HepG2 (cell line): ENCODE results near the gene COL5A1. TPM values are rescaled to one million over a fixed set of nuclear protein-coding genes. Genes with fewer than 3 reads are reported as not detected.

Source experiments
- ATAC-seq: fragments of 200-7000 bp; cut with Tn5 transposase; 3 replicates; pipeline ENCODE4 v1.9.1; 2020; ENCODE audit warnings: mild to moderate bottlenecking, moderate library complexity
- BruUV-seq: library from RNA; stranded (reverse); fragments of 400-500 nt; replicated peaks from 2 replicates; lab custom pipeline; 2021; lab: Mats Ljungman, UMichigan
- CTCF ChIA-PET: fragments of 300-600 bp; formaldehyde crosslinking; extraction: SDS; loops from one replicate; lab custom pipeline; 2021; ENCODE audit warnings: low total read pairs, inconsistent platforms, low intra/inter-chr PET ratio; lab: Yijun Ruan, JAX
- POLR2A ChIA-PET: fragments of 350-600 bp; sonication (Branson Sonifier 250); formaldehyde crosslinking; loops from one replicate; lab custom pipeline; 2020; ENCODE audit warnings: antibody characterized with exemption, inconsistent platforms; lab: Yijun Ruan, JAX
- DNase-seq: peaks from one replicate; pipeline ENCODE4 v3.0.0-alpha.2; 2015; ENCODE audit warnings: low spot score
- FAIRE-seq: peaks from 3 replicates; lab custom pipeline; 2011; peaks lifted over from hg19 to GRCh38; lab: Jason Lieb, UNC
- H2AFZ ChIP-seq: one replicate; pipeline ENCODE4 v1.6.1; 2011; ENCODE audit warnings: low read length, inconsistent platforms
- H3K27ac ChIP-seq: fragments of 300-600 bp; 3 replicates; pipeline ENCODE4 v1.8.0; 2011; ENCODE audit warnings: mixed run types, mild to moderate bottlenecking, mixed read lengths, low read length, inconsistent platforms; ENCODE audit not compliant: insufficient read depth; ENCODE audit errors: extremely low read length
- H3K27me3 ChIP-seq, 2 experiments: fragments of 200-600 bp in 1 of 2; 2 replicates in 1 of 2; 3 replicates in 1 of 2; pipeline versions ENCODE4 v1.6.0 to v1.8.0; 2011; ENCODE audit warnings: low read length in 2 of 2, mild to moderate bottlenecking in 2 of 2, moderate library complexity in 2 of 2, inconsistent platforms in 1 of 2; ENCODE audit not compliant: insufficient read depth in 2 of 2, control insufficient read depth in 1 of 2
- H3K36me3 ChIP-seq, 2 experiments: fragments of 200-600 bp in 1 of 2; replicated peaks in 1 of 2; 2 replicates in 1 of 2; 3 replicates in 1 of 2; pipeline versions ENCODE4 v1.5.1 to v1.8.0; 2011; ENCODE audit warnings: low read length in 2 of 2, inconsistent platforms in 1 of 2; ENCODE audit not compliant: insufficient read depth in 2 of 2, control insufficient read depth in 1 of 2
- H3K4me1 ChIP-seq: 2 replicates; pipeline ENCODE4 v1.5.1; 2012; ENCODE audit warnings: low read length, inconsistent platforms; ENCODE audit not compliant: insufficient read depth
- H3K4me2 ChIP-seq: 2 replicates; pipeline ENCODE4 v1.6.0; 2011; ENCODE audit warnings: low read depth, low read length, inconsistent platforms
- H3K4me3 ChIP-seq, 3 experiments: fragments of 200-600 bp in 1 of 3; sonication (generic), shearing (Covaris generic) in 1 of 3; replicated peaks in 1 of 3; 2 replicates each; pipeline ENCODE4 v1.5.1; 2011 to 2016; ENCODE audit warnings: low read length in 3 of 3, inconsistent platforms in 2 of 3, low read depth in 2 of 3, mild to moderate bottlenecking in 2 of 3, control low read depth in 1 of 3, mixed read lengths in 1 of 3; ENCODE audit not compliant: insufficient read depth in 1 of 3
- H3K79me2 ChIP-seq: one replicate; pipeline ENCODE4 v1.6.1; 2011; ENCODE audit warnings: low read length, inconsistent platforms; ENCODE audit not compliant: insufficient read depth
- H3K9ac ChIP-seq: 2 replicates; pipeline ENCODE4 v1.6.0; 2011; ENCODE audit warnings: mild to moderate bottlenecking, low read depth, low read length, inconsistent platforms; ENCODE audit not compliant: insufficient read depth
- H3K9me3 ChIP-seq: 2 replicates; pipeline ENCODE4 v1.5.1; 2012; ENCODE audit warnings: mild to moderate bottlenecking, low read length
- H4K20me1 ChIP-seq: 2 replicates; pipeline ENCODE4 v1.6.0; 2011; ENCODE audit warnings: inconsistent platforms, mild to moderate bottlenecking, low read length, moderate library complexity; ENCODE audit not compliant: insufficient read depth
- CENPBD1 ChIP-seq: sonication (generic); formaldehyde crosslinking; IDR thresholded peaks from 2 replicates; pipeline ENCODE4 v1.8.0; 2022; ENCODE audit warnings: missing genetic modification reagents, low read depth, mild to moderate bottlenecking, borderline replicate concordance
- GATAD1 ChIP-seq: IDR thresholded peaks from 2 replicates; pipeline ENCODE4 v1.6.1; 2016; ENCODE audit warnings: missing genetic modification reagents, missing compliant biosample characterization
- IKZF1 ChIP-seq: fragments of 450-650 bp; IDR thresholded peaks from 2 replicates; pipeline ENCODE4 v1.7.1; 2016
- JDP2 ChIP-seq: sonication (generic); formaldehyde crosslinking; IDR thresholded peaks from 2 replicates; pipeline ENCODE4 v1.8.1; 2022; ENCODE audit warnings: missing genetic modification reagents, borderline replicate concordance
- KAT2B ChIP-seq: fragments of 150-350 bp; IDR thresholded peaks from 2 replicates; pipeline ENCODE4 v1.6.1; 2014; ENCODE audit warnings: low read depth, low read length, borderline replicate concordance
- KDM3A ChIP-seq: IDR thresholded peaks from 2 replicates; pipeline ENCODE4 v1.6.1; 2018; ENCODE audit warnings: low read depth, missing compliant biosample characterization
- PRMT3 ChIP-seq: sonication (generic); formaldehyde crosslinking; IDR thresholded peaks from 2 replicates; pipeline ENCODE4 v1.8.1; 2022; ENCODE audit warnings: low read depth, mild to moderate bottlenecking, moderate library complexity, missing genetic modification reagents, borderline replicate concordance
- SYNCRIP ChIP-seq: fragments of 200-400 bp; formaldehyde crosslinking; IDR thresholded peaks from 2 replicates; pipeline ENCODE4 v1.6.1; 2018; ENCODE audit warnings: mild to moderate bottlenecking, low read depth, low read length; ENCODE audit not compliant: insufficient read depth
- TOPORS ChIP-seq: sonication (generic); formaldehyde crosslinking; IDR thresholded peaks from 2 replicates; pipeline ENCODE4 v1.8.0; 2023; ENCODE audit warnings: mild to moderate bottlenecking, missing genetic modification reagents
- ZBTB33 ChIP-seq: sonication (generic); formaldehyde crosslinking; IDR thresholded peaks from 2 replicates; pipeline ENCODE4 v1.4.0; 2020; ENCODE audit warnings: missing genetic modification reagents
- ZNF687 ChIP-seq: sonication (generic); formaldehyde crosslinking; IDR thresholded peaks from 2 replicates; pipeline ENCODE4 v1.5.1; 2020; ENCODE audit warnings: mild to moderate bottlenecking, missing genetic modification reagents, moderate library complexity
- ZNF891 ChIP-seq: sonication (generic); formaldehyde crosslinking; IDR thresholded peaks from 2 replicates; pipeline ENCODE4 v1.5.0; 2020; ENCODE audit warnings: mild to moderate bottlenecking, missing genetic modification reagents
- WGBS: methylation state at CpG from one replicate; pipeline ENCODE4 v1.1.6; 2017; ENCODE audit warnings: low lambda C conversion rate; 5-methylcytosine and 5-hydroxymethylcytosine counted together
- in situ Hi-C: cut with HindIII; loops from 2 replicates; pipeline ENCODE4 v1.10.0; 2017; ENCODE audit warnings: low pct_unique_long_range_greater_than_20kb; ENCODE audit not compliant: extremely low pct_ligation_motif_present
- intact Hi-C: fragments of 100-400 bp; cut with micrococcal nuclease; formaldehyde crosslinking; loops from one replicate; pipeline ENCODE4 v1.10.0; 2022; ENCODE audit not compliant: unreplicated experiment
- polyA plus RNA-seq, 8 experiments: library from polyadenylated mRNA; depleted of rRNA in 3 of 8; stranded (reverse) in 7 of 8; unstranded in 1 of 8; fragments of >200 nt; fragmentation: Illumina TruSeq in 4 of 8; extraction: Trizol in 4 of 8; gene quantifications; 2 replicates each; pipeline versions ENCODE4 v1.2.1 to v1.2.3, GENCODE V29; 2011 to 2016; ENCODE audit warnings: low read depth in 4 of 8, missing spikeins in 1 of 8, mixed read lengths in 1 of 8; ENCODE audit not compliant: insufficient read depth in 1 of 8
- total RNA-seq, 5 experiments: library from RNA; depleted of rRNA; stranded (reverse); fragments of >200 nt; fragmentation: Illumina TruSeq; extraction: Trizol; gene quantifications; 2 replicates each; pipeline ENCODE4 v1.2.3, GENCODE V29; 2016; ENCODE audit warnings: low read depth in 1 of 5

COL5A1 gene
- total and polyA plus RNA-seq, 2 of the 13 experiments (the other 11 are each of a cell fraction or from before 2014, with no cell fraction given): not detected

GRCh38 chr9:134663753-134664415 is 22.3 kb downstream of the COL5A1 start:
- H3K27me3 ChIP-seq: peaks cover 6 to 32% of the 10 kb centered on the region in 2 experiments; a peak in 3 of 5 replicates
- FAIRE-seq (no peak), DNase-seq (no peak), ATAC-seq (no peak)
- no peaks in the 10 kb centered on the region for H3K36me3 ChIP-seq
- H3K9ac ChIP-seq: no peak overlapping the region
- no peak overlapping the region for H3K27ac ChIP-seq
- peaks cover 15% of the 10 kb centered on the region for H3K9me3 ChIP-seq
- in situ Hi-C loops: no loop called here
- H3K4me1 ChIP-seq: no peaks in the 10 kb centered on the region
- CTCF ChIA-PET: no interaction called here
- no peak overlapping the region for H2AFZ ChIP-seq
- POLR2A ChIA-PET: no interaction called here
- no peaks in the 10 kb centered on the region for H3K79me2 ChIP-seq
- intact Hi-C loops: no loop called here
- no peaks in the 10 kb centered on the region for H4K20me1 ChIP-seq
- no TSS peak for BruUV-seq
- no peak overlapping the region for H3K4me2 ChIP-seq
- H3K4me3 ChIP-seq: no peak overlapping the region
- 39% methylated on average over 5 of the region's 9 CpGs for WGBS
- TF ChIP-seq ZBTB33 (CRISPR knock-in tag) (0 out of 2 replicates have a peak, but pooled peaks have one; percentile 18), JDP2 (CRISPR knock-in tag) (no peak)
- TF ChIP-seq, all 625 proteins: peak for 1

- H3K4me2 ChIP-seq: no peak overlapping the region
- no TSS peak for BruUV-seq
- H3K79me2 ChIP-seq: no peaks in the 10 kb centered on the region
- DNase-seq (no peak), ATAC-seq (no peak), FAIRE-seq (no peak)
- 14% methylated on average over 5 of the region's 5 CpGs for WGBS
- no peaks in the 10 kb centered on the region for H4K20me1 ChIP-seq
- in situ Hi-C loops: no loop called here
- no peak overlapping the region for H3K4me3 ChIP-seq
- no peaks in the 10 kb centered on the region for H3K36me3 ChIP-seq
- ChIA-PET POLR2A (no interaction called here), CTCF (no interaction called here)
- H2AFZ ChIP-seq: no peak overlapping the region
- H3K9me3 ChIP-seq: peaks cover 15% of the 10 kb centered on the region
- peaks cover 6 to 32% of the 10 kb centered on the region in 2 experiments; a peak in 3 of 5 replicates for H3K27me3 ChIP-seq
- no peak overlapping the region for H3K27ac ChIP-seq
- intact Hi-C loops: no loop called here
- H3K9ac ChIP-seq: no peak overlapping the region
- H3K4me1 ChIP-seq: no peaks in the 10 kb centered on the region
- TF ChIP-seq KDM3A (CRISPR knock-in tag) (no peak), GATAD1 (CRISPR knock-in tag) (no peak), TOPORS (no peak), KAT2B (no peak), SYNCRIP (no peak), IKZF1 (no peak), PRMT3 (no peak), ZNF891 (CRISPR knock-in tag) (no peak), ZNF687 (no peak), CENPBD1 (CRISPR knock-in tag) (no peak)
These were observed 22.8 kb downstream of the COL5A1 start for GRCh38 chr9:134664446-134664845.
